HL-60/S4 (cell line): Measurements from ENCODE around the gene PIAS1.

Experiments
- in situ Hi-C: fragments of 300-500 bp; cut with MboI; formaldehyde crosslinking; loops from 2 replicates; pipeline ENCODE4 v1.14.3; 2022; ENCODE audit warnings: low sequenced_read_pairs

The PIAS1 gene

GRCh38 chr15:68173119-68173518, 119.0 kb downstream of the PIAS1 start:
- in situ Hi-C loops: no loop called here

GRCh38 chr15:68175526-68175925, 121.4 kb downstream of the PIAS1 start:
- in situ Hi-C loops: no loop called here

- in situ Hi-C loops: no loop called here
These were observed 122.5 kb downstream of the PIAS1 start for GRCh38 chr15:68176601-68177000.

- in situ Hi-C loops: no loop called here
These were observed 123.6 kb downstream of the PIAS1 start for GRCh38 chr15:68177742-68178141.

GRCh38 chr15:68183616-68184315, 129.7 kb downstream of the PIAS1 start:
- in situ Hi-C loops: no loop called here

GRCh38 chr15:68184616-68185480, 130.7 kb downstream of the PIAS1 start:
- in situ Hi-C loops: no loop called here

- in situ Hi-C loops: no loop called here
These were observed 132.7 kb downstream of the PIAS1 start for GRCh38 chr15:68186671-68187397.

GRCh38 chr15:68187559-68187958, 133.4 kb downstream of the PIAS1 start:
- in situ Hi-C loops: no loop called here

GRCh38 chr15:68188647-68189046, 134.5 kb downstream of the PIAS1 start:
- in situ Hi-C loops: no loop called here

- in situ Hi-C loops: no loop called here
These were observed 135.9 kb downstream of the PIAS1 start for GRCh38 chr15:68190048-68190447.

GRCh38 chr15:68191555-68191954, 137.4 kb downstream of the PIAS1 start:
- in situ Hi-C loops: no loop called here

- in situ Hi-C loops: no loop called here
These were observed 138.0 kb downstream of the PIAS1 start for GRCh38 chr15:68192117-68192516.

- in situ Hi-C loops: no loop called here
These were observed 138.8 kb downstream of the PIAS1 start for GRCh38 chr15:68192804-68193486.

- in situ Hi-C loops: no loop called here
These were observed 141.4 kb downstream of the PIAS1 start for GRCh38 chr15:68195336-68196112.

GRCh38 chr15:68196445-68197169, 142.5 kb downstream of the PIAS1 start:
- in situ Hi-C loops: no loop called here

GRCh38 chr15:68197170-68197492, 143.0 kb downstream of the PIAS1 start:
- in situ Hi-C loops: no loop called here

GRCh38 chr15:68197661-68198437, 143.7 kb downstream of the PIAS1 start:
- in situ Hi-C loops: no loop called here

GRCh38 chr15:68199340-68199739, 145.2 kb downstream of the PIAS1 start:
- in situ Hi-C loops: no loop called here
